Neuronal stem cell (in vitro differentiated cells): Measurements from ENCODE around the gene JAKMIP2.

ENCODE experiments used
- DNase-seq: peaks from one replicate; pipeline ENCODE4 v3.0.0-alpha.2; 2013; ENCODE audit warnings: low spot score
- H2AFZ ChIP-seq: one replicate; pipeline ENCODE4 v1.6.1; 2013; ENCODE audit warnings: mild to moderate bottlenecking, low read length, inconsistent platforms
- H2AK5ac ChIP-seq: 2 replicates; pipeline ENCODE4 v1.6.1; 2013; ENCODE audit warnings: low read depth, mild to moderate bottlenecking, inconsistent platforms, low read length, moderate library complexity, mixed read lengths
- H2BK120ac ChIP-seq: 2 replicates; pipeline ENCODE4 v1.6.1; 2013; ENCODE audit warnings: low read depth, mild to moderate bottlenecking, inconsistent platforms, low read length, moderate library complexity, mixed read lengths
- H2BK12ac ChIP-seq: one replicate; pipeline ENCODE4 v1.6.1; 2013; ENCODE audit warnings: low read length, inconsistent platforms
- H2BK15ac ChIP-seq: 2 replicates; pipeline ENCODE4 v1.6.1; 2013; ENCODE audit warnings: mild to moderate bottlenecking, low read length, inconsistent platforms, mixed read lengths
- H2BK5ac ChIP-seq: one replicate; pipeline ENCODE4 v1.6.1; 2013; ENCODE audit warnings: inconsistent platforms, mild to moderate bottlenecking, low read length, moderate library complexity
- H3K14ac ChIP-seq: one replicate; pipeline ENCODE4 v1.6.1; 2013; ENCODE audit warnings: low read length, inconsistent platforms
- H3K18ac ChIP-seq: 2 replicates; pipeline ENCODE4 v1.6.1; 2013; ENCODE audit warnings: low read length, inconsistent platforms
- H3K23ac ChIP-seq: 2 replicates; pipeline ENCODE4 v1.6.1; 2013; ENCODE audit warnings: low read depth, mild to moderate bottlenecking, mixed read lengths, low read length, inconsistent platforms; ENCODE audit not compliant: poor library complexity
- H3K27ac ChIP-seq: replicated peaks from 3 replicates; pipeline ENCODE4 v1.5.1; 2013; ENCODE audit warnings: low read length, inconsistent platforms
- H3K27me3 ChIP-seq, 3 experiments: 2 replicates each; pipeline ENCODE4 v1.6.1; 2013; ENCODE audit warnings: low read length in 3 of 3, mild to moderate bottlenecking in 2 of 3, inconsistent platforms in 1 of 3, low read depth in 1 of 3, mixed read lengths in 1 of 3, moderate library complexity in 1 of 3; ENCODE audit not compliant: control insufficient read depth in 3 of 3, insufficient read depth in 3 of 3
- H3K36me3 ChIP-seq, 2 donors: replicated peaks in 1 of 2; 2 replicates each; pipeline ENCODE4 v1.6.1; 2013; ENCODE audit warnings: low read length in 2 of 2; ENCODE audit not compliant: control insufficient read depth in 2 of 2, insufficient read depth in 2 of 2
- H3K4ac ChIP-seq: 2 replicates; pipeline ENCODE4 v1.6.1; 2013; ENCODE audit warnings: inconsistent platforms, mild to moderate bottlenecking, low read length, moderate library complexity
- H3K4me1 ChIP-seq, 2 donors: 1 replicate in 1 of 2; 2 replicates in 1 of 2; pipeline ENCODE4 v1.6.1; 2013; ENCODE audit warnings: low read length in 2 of 2, low read depth in 1 of 2; ENCODE audit not compliant: control insufficient read depth in 2 of 2, insufficient read depth in 1 of 2
- H3K4me2 ChIP-seq: one replicate; pipeline ENCODE4 v1.6.1; 2013; ENCODE audit warnings: mild to moderate bottlenecking, low read length, inconsistent platforms; ENCODE audit not compliant: insufficient read depth, poor library complexity, severe bottlenecking
- H3K4me3 ChIP-seq, 2 donors: 2 replicates each; pipeline ENCODE4 v1.5.1; 2013; ENCODE audit warnings: low read length in 2 of 2, mild to moderate bottlenecking in 2 of 2, inconsistent platforms in 1 of 2, moderate library complexity in 1 of 2
- H3K79me1 ChIP-seq: one replicate; pipeline ENCODE4 v1.6.1; 2013; ENCODE audit warnings: low read depth, mild to moderate bottlenecking, inconsistent platforms, low read length, moderate library complexity
- H3K9ac ChIP-seq: one replicate; pipeline ENCODE4 v1.6.1; 2013; ENCODE audit warnings: mild to moderate bottlenecking, low read depth, low read length, inconsistent platforms; ENCODE audit not compliant: poor library complexity
- H3K9me3 ChIP-seq, 2 donors: replicated peaks in 1 of 2; 2 replicates each; pipeline versions ENCODE3 to v1.6.1; 2013; ENCODE audit warnings: low read length in 2 of 2, mild to moderate bottlenecking in 2 of 2, inconsistent platforms in 1 of 2, low read depth in 1 of 2, mixed read lengths in 1 of 2, moderate library complexity in 1 of 2; ENCODE audit not compliant: control insufficient read depth in 2 of 2, insufficient read depth in 1 of 2
- H4K8ac ChIP-seq: one replicate; pipeline ENCODE4 v1.6.1; 2013; ENCODE audit warnings: low read depth, mild to moderate bottlenecking, inconsistent platforms, low read length, moderate library complexity
- H4K91ac ChIP-seq: one replicate; pipeline ENCODE4 v1.6.1; 2013; ENCODE audit warnings: low read length, low read depth, mild to moderate bottlenecking, inconsistent platforms; ENCODE audit not compliant: poor library complexity
- WGBS, 2 donors: extraction: QIAGEN DNeasy Blood & Tissue Kit; methylation state at CpG; one replicate each; pipeline ENCODE4 v1.1.7; 2013; ENCODE audit warnings: missing lambda C conversion rate in 2 of 2, mixed read lengths in 1 of 2; ENCODE audit not compliant: insufficient read length in 2 of 2, insufficient replicate concordance in 1 of 2; ENCODE audit errors: extremely low coverage in 2 of 2; 5-methylcytosine and 5-hydroxymethylcytosine counted together

Gene JAKMIP2

DNA sequence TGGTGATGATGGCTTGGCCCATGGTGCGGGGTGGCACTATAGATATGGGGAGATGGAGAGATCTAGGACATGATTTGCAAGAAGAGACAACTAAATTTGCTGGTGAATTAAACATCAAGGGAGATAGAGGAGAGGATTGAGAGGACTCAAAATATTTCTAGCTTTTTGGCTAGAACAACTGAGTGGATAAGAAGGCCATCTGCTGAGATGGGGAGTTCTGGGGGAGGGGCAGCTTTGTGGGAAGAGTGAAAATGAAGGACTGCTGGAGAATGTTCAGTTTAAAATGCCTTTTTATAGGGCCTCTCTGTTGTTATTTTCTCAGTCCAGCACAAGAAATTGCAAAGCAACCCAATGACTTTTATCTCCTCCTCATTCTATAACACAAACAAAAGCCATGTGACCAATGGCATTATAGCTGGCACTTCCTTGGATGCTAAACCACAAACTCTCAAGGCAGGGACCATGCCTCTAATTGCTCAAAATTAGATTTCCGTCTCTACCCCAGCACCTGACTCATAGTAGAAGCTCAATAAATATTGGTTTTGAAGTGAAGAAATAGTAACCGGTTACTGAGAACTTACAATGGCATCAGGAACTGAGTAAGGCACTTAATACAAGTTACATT is 29.8 kb downstream of the JAKMIP2 start:
- no peak overlapping the region for H3K18ac ChIP-seq
- no peak overlapping the region for H2BK12ac ChIP-seq
- H2BK120ac ChIP-seq, result no peak overlapping the region
- H3K4ac ChIP-seq, result no peak overlapping the region
- H4K8ac ChIP-seq, result no peak overlapping the region
- WGBS, 2 donors, result no CpG with 5 or more reads among the region's 3 CpGs
- H2AFZ ChIP-seq, result no peak overlapping the region
- H3K27ac ChIP-seq, result peak overlapping the region; percentile 38
- no peak overlapping the region for H2BK15ac ChIP-seq
- H3K79me1 ChIP-seq, result no peaks in the 10 kb centered on the region
- no peak overlapping the region for H3K14ac ChIP-seq
- H2AK5ac ChIP-seq, result no peak overlapping the region
- no peaks in the 10 kb centered on the region for H3K36me3 ChIP-seq
- H3K9me3 ChIP-seq, result no peaks in the 10 kb centered on the region
- H3K27me3 ChIP-seq, result no peaks in the 10 kb centered on the region
- no peak for DNase-seq
- no peak overlapping the region for H3K9ac ChIP-seq
- peaks cover 9 to 17% of the 10 kb centered on the region in 2 donors for H3K4me1 ChIP-seq
- no peak overlapping the region for H3K23ac ChIP-seq
- H4K91ac ChIP-seq, result no peak overlapping the region
- no peak overlapping the region for H3K4me3 ChIP-seq
- H2BK5ac ChIP-seq, result no peak overlapping the region
- H3K4me2 ChIP-seq, result no peak overlapping the region

DNA sequence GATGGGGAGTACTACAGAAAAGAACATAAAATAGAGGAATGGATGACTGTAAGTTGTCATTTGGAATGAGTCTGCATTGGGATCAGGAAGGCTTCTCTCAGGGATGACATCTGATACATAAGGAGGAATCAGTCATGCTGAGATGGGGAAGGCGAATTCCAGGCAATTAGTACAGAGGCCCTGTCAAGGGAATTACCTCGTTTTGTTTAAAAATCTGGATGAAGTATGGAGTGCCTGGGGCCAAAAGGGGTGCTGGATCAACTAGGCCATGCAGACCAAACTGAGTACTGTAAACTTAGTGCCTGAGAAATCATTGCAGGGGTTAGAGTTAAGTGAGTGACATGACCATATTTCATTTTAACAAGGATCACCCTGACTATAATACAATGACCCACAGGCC is 30.5 kb downstream of the JAKMIP2 start:
- no peak overlapping the region for H2BK12ac ChIP-seq

GRCh38 chr5:147751156-147751830 is 31.2 kb downstream of the JAKMIP2 start:
- peak overlapping the region; percentile 73 for H3K27ac ChIP-seq
- no peak overlapping the region for H2BK5ac ChIP-seq
- H3K23ac ChIP-seq, result no peak overlapping the region
- H4K91ac ChIP-seq, result no peak overlapping the region
- no peak overlapping the region for H2AK5ac ChIP-seq
- H2BK12ac ChIP-seq, result no peak overlapping the region
- no peak overlapping the region for H3K14ac ChIP-seq
- H3K36me3 ChIP-seq, result no peaks in the 10 kb centered on the region
- H3K9ac ChIP-seq, result no peak overlapping the region
- no peak overlapping the region for H2AFZ ChIP-seq
- no peaks in the 10 kb centered on the region for H3K27me3 ChIP-seq
- H3K4me1 ChIP-seq, result peaks cover 9 to 17% of the 10 kb centered on the region in 2 donors
- H3K4me2 ChIP-seq, result no peak overlapping the region
- H2BK120ac ChIP-seq, result no peak overlapping the region
- no peak for DNase-seq
- no peaks in the 10 kb centered on the region for H3K9me3 ChIP-seq
- H3K4me3 ChIP-seq, result no peak overlapping the region
- no peak overlapping the region for H2BK15ac ChIP-seq
- no peak overlapping the region for H3K18ac ChIP-seq
- no peak overlapping the region for H4K8ac ChIP-seq
- WGBS, 2 donors, result no CpG with 5 or more reads among the region's 13 CpGs
- H3K79me1 ChIP-seq, result no peaks in the 10 kb centered on the region
- H3K4ac ChIP-seq, result no peak overlapping the region

More for the DNA sequence above, 30.5 kb downstream of the JAKMIP2 start:
- no peak overlapping the region for H2AFZ ChIP-seq
- no peak overlapping the region for H3K14ac ChIP-seq
- H3K9ac ChIP-seq, result no peak overlapping the region
- no peak overlapping the region for H2BK5ac ChIP-seq
- no peak overlapping the region for H3K23ac ChIP-seq
- H3K4me2 ChIP-seq, result no peak overlapping the region
- H3K4me3 ChIP-seq, result no peak overlapping the region
- H3K9me3 ChIP-seq, result no peaks in the 10 kb centered on the region
- H3K79me1 ChIP-seq, result no peaks in the 10 kb centered on the region
- WGBS, 2 donors, result no CpG with 5 or more reads among the region's 2 CpGs
- no peak overlapping the region for H2BK120ac ChIP-seq
- no peak overlapping the region for H2BK15ac ChIP-seq
- H3K36me3 ChIP-seq, result no peaks in the 10 kb centered on the region
- no peak overlapping the region for H3K18ac ChIP-seq
- H3K27me3 ChIP-seq, result no peaks in the 10 kb centered on the region
- no peak overlapping the region for H4K8ac ChIP-seq
- H4K91ac ChIP-seq, result no peak overlapping the region
- no peak overlapping the region for H2AK5ac ChIP-seq
- H3K4me1 ChIP-seq, result peaks cover 9 to 17% of the 10 kb centered on the region in 2 donors
- no peak for DNase-seq
- H3K27ac ChIP-seq, result peak overlapping the region; percentile 38
- H3K4ac ChIP-seq, result no peak overlapping the region

- Histone ChIP-seq H2AK5ac (no peak overlapping the region), H3K18ac (no peak overlapping the region), H2BK5ac (no peak overlapping the region), H3K9ac (no peak overlapping the region), H3K27me3 (no peaks in the 10 kb centered on the region), H3K27ac (no peak overlapping the region), H3K4me1 (peaks cover 9 to 17% of the 10 kb centered on the region in 2 donors), H3K9me3 (no peaks in the 10 kb centered on the region), H2AFZ (no peak overlapping the region), H3K4ac (no peak overlapping the region), H3K14ac (no peak overlapping the region), H3K4me3 (no peak overlapping the region), H3K23ac (no peak overlapping the region), H3K79me1 (no peaks in the 10 kb centered on the region), H4K91ac (no peak overlapping the region), H3K36me3 (no peaks in the 10 kb centered on the region), H3K4me2 (no peak overlapping the region), H2BK15ac (no peak overlapping the region), H4K8ac (no peak overlapping the region), H2BK120ac (no peak overlapping the region), H2BK12ac (no peak overlapping the region)
- no peak for DNase-seq
- no CpG with 5 or more reads among the region's 4 CpGs for WGBS, 2 donors
Observed at GRCh38 chr5:147750065-147750464, 32.5 kb downstream of the JAKMIP2 start.
